Fibroblast of mammary gland (primary cell): ENCODE data around the gene NFIA.
"Not testable (repeated sequence)": the region's sequence is repeated elsewhere in the genome, so short reads cannot be mapped to it uniquely, and the experiment has no call there.

Experiments used
- DNase-seq: peaks from one replicate; pipeline ENCODE4 v3.0.0-alpha.2; 2010; ENCODE audit warnings: low read depth
- H3K4me3 ChIP-seq: 2 replicates; pipeline ENCODE4 v1.5.1; 2011; ENCODE audit warnings: low read depth, mild to moderate bottlenecking, low read length, moderate library complexity; ENCODE audit not compliant: control insufficient read depth
- TF ChIP-seq, protein P1 (sequence below): conservative IDR thresholded peaks from 2 replicates; pipeline ENCODE4 v1.5.1; 2011; ENCODE audit warnings: low read depth, low read length, inconsistent platforms; ENCODE audit not compliant: control insufficient read depth, insufficient read depth

Gene NFIA

DNA sequence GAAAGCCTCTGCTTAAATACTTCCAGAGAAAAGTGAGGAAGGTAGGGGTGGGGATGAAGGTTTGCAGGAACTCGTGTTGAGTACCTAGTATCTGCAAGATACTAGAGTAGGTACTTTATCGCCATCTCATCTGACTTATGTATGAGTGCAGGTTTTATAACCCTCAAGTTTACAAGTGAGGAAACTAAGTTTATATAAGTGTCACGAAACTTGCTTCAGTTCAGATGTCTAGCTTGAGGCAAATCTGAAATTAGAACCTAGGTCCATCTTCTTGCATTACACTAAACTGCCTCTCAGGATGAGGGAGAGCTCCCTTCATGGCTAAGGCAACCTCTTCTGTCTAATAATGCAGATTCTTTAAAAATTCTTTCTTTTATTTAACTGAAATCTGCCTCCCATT is 43.5 kb downstream of the NFIA start:
- no peak for DNase-seq
- no peak overlapping the region for H3K4me3 ChIP-seq
- TF ChIP-seq, protein P1, sequence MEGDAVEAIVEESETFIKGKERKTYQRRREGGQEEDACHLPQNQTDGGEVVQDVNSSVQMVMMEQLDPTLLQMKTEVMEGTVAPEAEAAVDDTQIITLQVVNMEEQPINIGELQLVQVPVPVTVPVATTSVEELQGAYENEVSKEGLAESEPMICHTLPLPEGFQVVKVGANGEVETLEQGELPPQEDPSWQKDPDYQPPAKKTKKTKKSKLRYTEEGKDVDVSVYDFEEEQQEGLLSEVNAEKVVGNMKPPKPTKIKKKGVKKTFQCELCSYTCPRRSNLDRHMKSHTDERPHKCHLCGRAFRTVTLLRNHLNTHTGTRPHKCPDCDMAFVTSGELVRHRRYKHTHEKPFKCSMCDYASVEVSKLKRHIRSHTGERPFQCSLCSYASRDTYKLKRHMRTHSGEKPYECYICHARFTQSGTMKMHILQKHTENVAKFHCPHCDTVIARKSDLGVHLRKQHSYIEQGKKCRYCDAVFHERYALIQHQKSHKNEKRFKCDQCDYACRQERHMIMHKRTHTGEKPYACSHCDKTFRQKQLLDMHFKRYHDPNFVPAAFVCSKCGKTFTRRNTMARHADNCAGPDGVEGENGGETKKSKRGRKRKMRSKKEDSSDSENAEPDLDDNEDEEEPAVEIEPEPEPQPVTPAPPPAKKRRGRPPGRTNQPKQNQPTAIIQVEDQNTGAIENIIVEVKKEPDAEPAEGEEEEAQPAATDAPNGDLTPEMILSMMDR = no peak

DNA sequence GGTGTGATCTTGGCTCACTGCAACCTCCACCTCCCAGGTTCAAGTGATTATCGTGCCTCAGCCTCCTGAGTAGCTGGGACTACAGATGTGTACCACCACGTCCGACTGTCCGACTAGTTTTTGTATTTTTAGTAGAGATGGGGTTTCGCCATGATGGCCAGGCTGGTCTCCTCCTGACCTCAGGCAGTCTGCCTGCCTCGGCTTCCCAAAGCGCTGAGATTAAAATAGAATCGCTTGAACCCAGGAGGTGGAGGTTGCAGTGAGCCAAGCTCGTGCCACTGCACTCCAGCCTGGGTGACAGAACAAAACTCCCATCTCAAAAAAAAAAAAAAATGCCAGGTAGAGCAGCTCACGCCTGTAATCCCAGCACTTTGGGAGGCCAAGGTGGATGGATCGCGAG is 44.5 kb downstream of the NFIA start:
- not testable (repeated sequence) for H3K4me3 ChIP-seq, DNase-seq

DNA sequence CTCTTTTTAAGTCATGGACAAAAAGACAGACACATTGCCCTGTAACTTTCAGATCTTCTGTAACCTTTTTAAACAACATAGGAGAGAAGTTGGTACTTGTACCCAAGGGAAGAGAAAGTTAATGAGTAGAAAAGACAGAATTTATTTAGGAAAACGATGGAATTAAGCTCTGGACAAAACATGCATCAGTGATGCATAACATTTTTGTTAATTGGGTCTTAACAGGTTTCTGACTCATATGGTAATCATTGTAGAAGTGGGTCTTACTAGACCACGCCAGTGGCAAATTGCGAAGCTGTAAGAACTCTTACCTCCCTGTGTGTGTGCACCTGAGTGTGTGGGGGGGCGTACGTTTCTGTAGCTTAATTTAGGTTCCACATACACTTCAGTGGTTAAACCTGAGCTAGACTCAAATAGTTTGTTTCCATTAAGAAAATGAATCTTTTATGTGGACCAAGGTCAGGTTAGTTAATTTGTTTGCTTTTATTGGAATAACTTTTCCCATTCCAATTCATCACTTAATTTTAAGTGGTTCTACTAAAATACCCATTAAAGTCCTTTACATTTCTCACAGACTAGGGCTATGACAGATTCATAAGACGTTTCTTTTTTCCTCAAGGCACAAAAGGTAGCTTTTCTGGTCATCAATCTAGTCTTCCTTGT is 48.1 kb downstream of the NFIA start:
- no peak for DNase-seq
- no peak overlapping the region for H3K4me3 ChIP-seq
- TF ChIP-seq, protein P1 = no peak

DNA sequence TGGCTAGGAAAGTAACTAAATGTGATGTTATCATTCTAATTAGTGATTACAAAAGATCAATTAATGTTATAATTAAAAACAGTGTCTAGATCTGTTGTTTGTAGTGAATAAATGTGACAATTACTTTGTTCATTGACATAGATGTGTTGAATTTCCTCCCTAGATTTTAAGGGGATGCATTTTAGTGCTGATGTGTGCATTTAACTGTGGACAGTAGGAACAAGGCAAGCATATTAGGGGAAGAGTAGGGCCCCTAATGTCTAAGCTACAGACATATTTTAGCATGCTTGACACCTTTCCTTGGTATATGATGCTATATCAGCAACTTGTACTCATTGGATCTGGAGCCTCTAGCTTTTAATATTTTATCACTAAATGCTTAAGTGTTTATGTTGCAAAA is 48.9 kb downstream of the NFIA start:
- DNase-seq = no peak

DNA sequence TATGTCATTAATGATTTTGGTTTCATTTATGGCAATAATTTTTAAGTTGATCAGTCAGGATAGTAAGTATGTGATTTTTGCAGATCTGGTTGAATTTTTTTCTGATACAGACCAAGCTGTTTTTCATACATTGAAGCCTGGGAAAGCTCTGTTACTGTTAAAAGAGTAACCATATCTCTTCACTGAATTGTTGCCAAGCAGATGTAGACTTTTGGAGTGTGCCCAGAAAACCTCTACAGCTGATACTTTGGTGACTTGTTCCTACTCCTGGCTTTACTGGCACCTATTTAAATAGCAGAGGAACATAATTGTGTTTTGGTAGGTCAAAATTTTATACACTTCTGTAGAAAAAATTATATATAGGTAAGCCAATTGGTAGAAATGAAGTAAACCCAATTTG is 49.4 kb downstream of the NFIA start:
- peak; percentile 74 for DNase-seq
- H3K4me3 ChIP-seq = no peak overlapping the region
- TF ChIP-seq, protein P1 = no peak

More for the DNA sequence above, 48.9 kb downstream of the NFIA start:
- TF ChIP-seq, protein P1 = no peak
- no peak overlapping the region for H3K4me3 ChIP-seq

DNA sequence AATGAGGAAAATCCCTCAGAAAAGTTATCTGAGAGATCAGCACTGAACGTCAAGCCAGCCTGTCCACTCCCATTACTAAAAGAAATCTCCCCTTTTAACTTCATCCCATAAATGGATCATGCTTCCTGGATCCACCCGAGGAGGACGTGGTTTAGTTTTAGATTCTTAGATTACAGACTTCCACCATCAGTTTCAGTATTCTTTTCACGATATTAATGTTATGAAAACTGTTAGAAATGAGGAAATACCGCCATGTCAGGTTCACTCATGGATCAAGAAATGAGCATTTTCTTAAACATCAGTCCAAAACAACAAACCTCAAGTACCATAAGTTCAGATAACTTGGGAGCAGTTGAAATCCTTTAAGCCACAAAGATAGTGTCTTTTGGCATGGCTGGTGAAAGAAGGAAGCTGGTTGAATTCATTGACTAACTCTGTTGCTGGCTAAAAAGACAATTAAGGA is 49.8 kb downstream of the NFIA start:
- no peak for DNase-seq
- no peak overlapping the region for H3K4me3 ChIP-seq
- TF ChIP-seq, protein P1 = no peak

DNA sequence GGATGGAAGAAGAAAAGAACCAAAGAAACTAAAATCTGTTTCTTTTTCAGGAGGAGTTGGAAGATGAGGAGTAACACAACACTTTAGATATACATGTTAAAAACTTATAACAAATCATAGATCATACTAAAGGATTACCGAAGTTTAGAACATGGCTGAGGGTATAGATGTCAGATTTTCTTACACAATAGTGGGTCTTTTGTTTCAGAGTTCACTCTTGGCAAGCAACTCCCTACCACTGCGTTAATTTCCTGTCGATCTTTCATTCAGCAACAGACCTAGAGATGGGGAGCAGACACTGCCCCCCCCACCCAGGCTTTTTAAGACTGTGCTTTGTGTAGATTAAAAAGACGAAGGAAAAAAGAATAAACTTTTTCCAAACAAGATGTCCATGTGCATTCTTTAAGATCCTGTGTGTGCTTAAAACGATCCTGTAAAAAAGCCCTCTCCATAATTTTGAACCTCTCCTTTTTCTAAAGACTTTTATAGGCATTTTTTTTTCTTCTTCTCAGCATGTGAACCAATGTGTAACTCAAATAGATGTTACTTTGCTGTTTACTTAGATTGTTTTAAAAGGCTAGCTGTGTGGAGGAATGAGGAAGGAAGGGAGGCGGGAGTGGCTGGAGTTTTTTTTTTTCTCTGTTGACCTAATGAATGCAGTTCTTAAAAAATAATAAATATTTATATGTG is 50.4 kb downstream of the NFIA start:
- TF ChIP-seq, protein P1 = no peak
- H3K4me3 ChIP-seq = no peak overlapping the region
- no peak for DNase-seq
